HL-60 (cell line): ENCODE measurements around the gene ERFE.

Experiments
- DNase-seq, 2 experiments: peaks; one replicate each; pipeline ENCODE4 v3.0.0-alpha.2; 2010 to 2020; ENCODE audit warnings: low read depth in 1 of 2, low spot score in 1 of 2
- H3K27ac ChIP-seq: fragments of 250-450 bp; sonication (Bioruptor Pico); replicated peaks from 2 replicates; pipeline ENCODE4 v1.5.1; 2020; ENCODE audit warnings: mild to moderate bottlenecking, moderate library complexity
- H3K27me3 ChIP-seq: fragments of 250-450 bp; sonication (Bioruptor Pico); 2 replicates; pipeline ENCODE4 v1.5.1; 2021; ENCODE audit warnings: mild to moderate bottlenecking, moderate library complexity; ENCODE audit not compliant: insufficient read depth, poor library complexity, severe bottlenecking
- H3K4me3 ChIP-seq: replicated peaks from 2 replicates; pipeline ENCODE4 v1.5.1; 2011; ENCODE audit warnings: mild to moderate bottlenecking, control low read depth, low read length; ENCODE audit not compliant: insufficient read depth
- CTCF ChIP-seq: IDR thresholded peaks from one replicate; pipeline ENCODE4 v1.5.1; 2011; ENCODE audit warnings: low read length, control low read depth, inconsistent platforms; ENCODE audit not compliant: insufficient read depth
- GABPA ChIP-seq: IDR thresholded peaks from 2 replicates; pipeline ENCODE4 v1.6.1; 2012; ENCODE audit warnings: low read depth
- POLR2AphosphoS5 ChIP-seq: IDR thresholded peaks from 2 replicates; pipeline ENCODE4 v1.6.1; 2012; ENCODE audit warnings: low read depth
- REST ChIP-seq: IDR thresholded peaks from 2 replicates; pipeline ENCODE4 v1.6.1; 2012; ENCODE audit warnings: low read depth; ENCODE audit not compliant: insufficient replicate concordance
- SPI1 ChIP-seq: IDR thresholded peaks from 2 replicates; pipeline ENCODE4 v1.6.1; 2012; ENCODE audit warnings: low read depth, mild to moderate bottlenecking, borderline replicate concordance

The ERFE gene

GRCh38 chr2:238125127-238125885 is 33.5 kb upstream of the ERFE start:
- Histone ChIP-seq H3K27ac (no peak overlapping the region), H3K4me3 (no peak overlapping the region), H3K27me3 (no peaks in the 10 kb centered on the region)
- DNase-seq = no peak
- TF ChIP-seq REST (no peak), SPI1 (no peak), POLR2AphosphoS5 (no peak), CTCF (no peak), GABPA (no peak)

- no peak for DNase-seq
- no peaks in the 10 kb centered on the region for H3K27me3 ChIP-seq
- no peak overlapping the region for H3K4me3 ChIP-seq
- TF ChIP-seq CTCF = no peak
- no peak for TF ChIP-seq REST
- TF ChIP-seq GABPA = no peak
- TF ChIP-seq SPI1 = no peak
- no peak for TF ChIP-seq POLR2AphosphoS5
- no peak overlapping the region for H3K27ac ChIP-seq
Measured at GRCh38 chr2:238126338-238126737, 32.4 kb upstream of the ERFE start.

GRCh38 chr2:238126775-238127164 is 32.0 kb upstream of the ERFE start:
- no peak for TF ChIP-seq GABPA
- TF ChIP-seq CTCF = no peak
- TF ChIP-seq SPI1 = no peak
- TF ChIP-seq POLR2AphosphoS5 = no peak
- TF ChIP-seq REST = no peak
- Histone ChIP-seq H3K27ac (no peak overlapping the region), H3K27me3 (no peaks in the 10 kb centered on the region), H3K4me3 (no peak overlapping the region)
- DNase-seq = no peak
